Activated naive CD4-positive, alpha-beta T cell treated with anti-CD3 and anti-CD28 coated beads for 36 hours (primary cell): Measurements from ENCODE around the gene NRM. TPM values are rescaled to one million over a fixed set of nuclear protein-coding genes. Genes with fewer than 3 reads are reported as not detected.
A peak's percentile ranks its signal among the peaks of the same experiment; 100 is the strongest.

Source experiments
- CTCF ChIA-PET: fragments of 350-600 bp; sonication (Branson Sonifier 250); formaldehyde crosslinking; loops from one replicate; lab custom pipeline; 2021; ENCODE audit warnings: antibody characterized with exemption; lab: Charles Lee
- DNase-seq: peaks from one replicate; pipeline ENCODE4 v3.0.0-alpha.2; 2020
- H3K27ac Mint-ChIP-seq: one replicate; pipeline ENCODE4 v1.8.0; 2021; ENCODE audit warnings: mild to moderate bottlenecking, mixed read lengths
- H3K27me3 Mint-ChIP-seq: one replicate; pipeline ENCODE4 v1.8.0; 2021; ENCODE audit warnings: low read depth, mixed read lengths
- H3K36me3 Mint-ChIP-seq: one replicate; pipeline ENCODE4 v1.8.0; 2021; ENCODE audit warnings: low read depth, mixed read lengths
- H3K4me1 Mint-ChIP-seq: one replicate; pipeline ENCODE4 v1.8.0; 2021; ENCODE audit warnings: low read depth, mixed read lengths
- H3K4me3 Mint-ChIP-seq: one replicate; pipeline ENCODE4 v1.8.0; 2021; ENCODE audit warnings: mild to moderate bottlenecking, moderate library complexity, mixed read lengths
- H3K9me3 Mint-ChIP-seq: one replicate; pipeline ENCODE4 v1.8.0; 2021; ENCODE audit warnings: mixed read lengths
- intact Hi-C: fragments of 100-400 bp; cut with micrococcal nuclease; formaldehyde crosslinking; loops from one replicate; pipeline ENCODE4 v1.15.1; 2023
- total RNA-seq, 2 experiments: library from RNA; stranded (reverse); gene quantifications; one replicate each; pipeline ENCODE4 v1.2.3, GENCODE V29; 2021

NRM gene
- total RNA-seq, 2 experiments from 2014 or later: 31.0 to 32.0 TPM

DNA sequence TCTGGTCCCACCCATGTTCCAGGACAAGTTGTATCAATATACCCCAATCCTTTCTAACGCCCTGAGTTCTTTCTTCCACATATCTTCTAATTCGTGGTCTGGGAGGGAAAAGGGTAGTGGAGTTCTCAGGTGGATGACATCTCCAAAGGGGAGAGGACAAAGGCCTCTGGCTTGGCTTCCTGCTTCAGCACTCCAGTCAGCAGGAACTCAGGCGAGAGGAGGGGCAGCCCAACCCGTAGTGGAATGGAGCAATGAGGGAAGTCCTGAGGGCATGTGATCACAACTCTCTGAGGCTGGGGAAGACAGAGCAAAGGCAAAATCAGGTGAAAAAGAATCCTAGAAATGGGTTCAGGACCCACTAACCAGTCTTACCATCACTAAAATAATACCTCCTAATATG is 9.6 kb upstream of the NRM start:
- H3K9me3 Mint-ChIP-seq: no peaks in the 10 kb centered on the region
- H3K4me1 Mint-ChIP-seq: peaks cover 4% of the 10 kb centered on the region
- DNase-seq: no peak
- intact Hi-C loops: no loop called here
- no peak overlapping the region for H3K27ac Mint-ChIP-seq
- H3K4me3 Mint-ChIP-seq: no peak overlapping the region
- CTCF ChIA-PET: interaction anchor here (0.7 kb wide), 1 partner anchor 322 kb away, joined by 4 read pairs; no protein-coding TSS in a partner anchor
- no peaks in the 10 kb centered on the region for H3K27me3 Mint-ChIP-seq
- peaks cover 34% of the 10 kb centered on the region for H3K36me3 Mint-ChIP-seq

DNA sequence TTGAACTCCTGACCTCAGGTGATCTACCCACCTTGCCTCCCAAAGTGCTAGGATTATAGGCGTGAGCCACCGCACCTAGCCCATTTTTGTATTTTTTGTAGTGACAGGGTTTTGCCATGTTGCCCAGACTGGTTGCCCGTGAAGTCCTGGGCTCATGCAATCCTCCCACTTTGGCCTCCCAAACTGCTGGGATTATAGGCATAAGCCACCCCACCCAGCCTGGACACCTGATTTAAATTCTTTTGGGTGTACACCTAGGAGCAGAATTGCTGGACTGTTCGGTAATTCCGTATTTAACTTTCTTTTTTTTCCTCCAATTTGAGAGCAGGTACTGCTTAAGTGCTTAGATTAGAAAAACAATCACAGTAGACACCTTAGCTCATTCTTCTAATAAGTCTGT is 5.6 kb upstream of the NRM start:
- DNase-seq: no peak
- no peak overlapping the region for H3K27ac Mint-ChIP-seq
- H3K36me3 Mint-ChIP-seq: peaks cover 8% of the 10 kb centered on the region
- CTCF ChIA-PET: interaction anchor here (1.2 to 1.3 kb wide), 2 partner anchors 17 to 34 kb away, joined by 3 to 6 read pairs; no protein-coding TSS in a partner anchor
- intact Hi-C loops: no loop called here
- peaks cover 6% of the 10 kb centered on the region for H3K4me1 Mint-ChIP-seq
- no peaks in the 10 kb centered on the region for H3K27me3 Mint-ChIP-seq
- no peak overlapping the region for H3K4me3 Mint-ChIP-seq
- no peaks in the 10 kb centered on the region for H3K9me3 Mint-ChIP-seq

DNA sequence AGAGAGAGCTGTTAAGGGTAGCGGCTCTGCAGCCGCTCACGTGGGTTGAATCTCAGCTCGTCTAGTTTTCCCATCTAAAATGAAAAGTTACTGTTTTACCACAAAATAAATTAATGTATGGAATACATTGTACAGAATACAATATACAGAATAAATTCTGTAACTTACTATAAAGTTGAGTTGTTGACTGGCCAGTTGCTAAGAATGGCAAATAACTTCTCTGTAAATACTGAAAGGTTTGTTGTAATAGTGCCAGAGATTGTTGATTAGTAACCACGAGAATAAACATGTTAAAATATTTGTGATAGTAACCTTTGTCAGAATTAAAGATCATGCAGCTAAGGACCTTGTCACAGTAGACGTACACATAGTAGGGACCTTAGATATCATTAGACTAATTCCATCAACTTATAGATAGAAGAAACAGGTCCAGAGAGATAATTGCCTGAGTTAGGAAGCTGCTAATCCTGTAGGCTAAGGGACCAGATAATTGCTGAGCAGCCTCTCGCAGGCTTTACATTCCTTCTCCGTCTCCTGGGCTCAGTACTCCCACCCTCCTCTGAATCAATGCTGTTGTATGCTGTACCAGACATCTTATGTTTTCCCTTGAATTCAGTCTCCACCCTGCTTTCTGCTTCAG is 544 bp upstream of the NRM start:
- Mint-ChIP-seq H3K4me1 (peaks cover 35% of the 10 kb centered on the region), H3K36me3 (peaks cover 9% of the 10 kb centered on the region), H3K9me3 (no peaks in the 10 kb centered on the region), H3K27me3 (no peaks in the 10 kb centered on the region), H3K4me3 (peak overlapping the region; percentile 99), H3K27ac (peak overlapping the region; percentile 76)
- CTCF ChIA-PET: interaction anchor here (0.6 to 2.1 kb wide), 5 partner anchors 11 to 37 kb away, joined by 3 to 12 read pairs (median 6); no protein-coding TSS in a partner anchor
- no peak for DNase-seq
- intact Hi-C loops: no loop called here

DNA sequence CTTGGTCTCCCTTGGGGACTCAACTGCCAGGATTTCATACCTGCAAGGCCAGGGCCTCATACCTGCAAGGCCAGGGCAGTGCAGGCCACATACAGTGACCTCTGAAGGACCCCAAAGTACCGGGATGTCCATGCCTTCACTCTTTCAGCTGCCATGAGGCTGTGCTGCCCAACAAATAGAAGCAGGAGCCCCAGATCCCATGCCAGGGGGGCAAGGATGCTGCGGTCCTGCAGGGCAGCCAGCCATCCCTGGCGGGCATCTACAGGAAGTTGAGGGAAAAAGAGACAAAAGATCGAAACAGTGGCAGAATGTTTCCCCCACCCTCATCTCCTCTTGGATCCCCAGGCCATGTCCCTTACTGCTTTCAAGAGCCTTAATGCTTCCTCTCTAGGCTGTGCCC is 799 bp downstream of the NRM start:
- no peaks in the 10 kb centered on the region for H3K27me3 Mint-ChIP-seq
- DNase-seq: no peak
- peaks cover 20% of the 10 kb centered on the region for H3K36me3 Mint-ChIP-seq
- peak overlapping the region; percentile 91 for H3K27ac Mint-ChIP-seq
- CTCF ChIA-PET: interaction anchor here (1.7 to 2.2 kb wide), 3 partner anchors 9 to 32 kb away, joined by 6 to 11 read pairs (median 8); no protein-coding TSS in a partner anchor
- intact Hi-C loops: loop anchor here (5.0 kb wide), 1 partner anchor 363 kb away; the partner anchor contains the start of gene TRIM39
- H3K4me3 Mint-ChIP-seq: peak overlapping the region; percentile 99
- H3K9me3 Mint-ChIP-seq: no peaks in the 10 kb centered on the region
- H3K4me1 Mint-ChIP-seq: peaks cover 35% of the 10 kb centered on the region

DNA sequence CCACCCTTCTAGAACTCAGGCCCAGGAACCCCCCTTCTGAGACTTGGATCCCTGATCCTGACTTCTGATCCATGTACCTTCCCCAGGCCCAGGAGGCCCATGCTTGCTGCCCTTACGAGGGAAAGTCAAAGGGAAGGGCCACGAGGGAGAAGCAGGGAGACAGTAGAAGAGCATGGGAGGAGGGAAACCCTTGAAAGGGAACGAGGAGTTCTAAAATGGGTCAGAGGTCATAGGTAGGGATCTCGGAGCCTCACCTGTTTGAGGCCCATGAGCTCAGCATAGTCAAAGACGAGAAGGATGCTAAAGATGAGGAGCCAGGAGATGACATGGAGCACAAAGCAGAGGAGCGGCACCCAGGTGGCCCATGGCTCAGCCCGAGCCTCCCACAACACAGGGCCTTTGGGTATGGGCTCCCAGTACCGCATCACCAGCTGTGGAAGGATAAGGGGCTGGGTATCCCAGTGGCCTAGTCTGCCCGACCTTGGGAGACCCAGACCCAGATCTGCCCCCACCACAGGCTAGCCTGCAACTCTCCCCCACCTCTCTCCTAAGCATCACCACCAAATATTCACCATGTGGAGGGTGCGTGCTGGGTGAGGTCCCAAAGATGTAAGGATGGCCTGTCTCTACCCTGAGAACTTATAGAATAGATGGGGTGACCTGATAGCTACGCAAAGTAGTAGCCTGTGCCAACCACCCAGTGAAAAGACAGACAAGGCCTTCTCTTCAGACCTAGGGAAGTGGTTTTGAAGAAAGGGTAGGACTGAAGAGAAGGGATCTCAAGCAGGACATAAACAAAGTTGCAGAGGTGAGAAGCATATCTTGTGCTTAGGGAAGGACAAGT is 1.5 kb downstream of the NRM start:
- H3K27ac Mint-ChIP-seq: no peak overlapping the region
- CTCF ChIA-PET: interaction anchor here (1.4 to 2.2 kb wide), 3 partner anchors 10 to 131 kb away, joined by 3 to 11 read pairs (median 8); no protein-coding TSS in a partner anchor
- H3K4me3 Mint-ChIP-seq: peak overlapping the region; percentile 99
- no peaks in the 10 kb centered on the region for H3K27me3 Mint-ChIP-seq
- H3K9me3 Mint-ChIP-seq: no peaks in the 10 kb centered on the region
- no peak for DNase-seq
- peaks cover 25% of the 10 kb centered on the region for H3K36me3 Mint-ChIP-seq
- intact Hi-C loops: loop anchor here (5.0 kb wide), 1 partner anchor 362 kb away; the partner anchor contains the start of gene TRIM39
- H3K4me1 Mint-ChIP-seq: peaks cover 35% of the 10 kb centered on the region

DNA sequence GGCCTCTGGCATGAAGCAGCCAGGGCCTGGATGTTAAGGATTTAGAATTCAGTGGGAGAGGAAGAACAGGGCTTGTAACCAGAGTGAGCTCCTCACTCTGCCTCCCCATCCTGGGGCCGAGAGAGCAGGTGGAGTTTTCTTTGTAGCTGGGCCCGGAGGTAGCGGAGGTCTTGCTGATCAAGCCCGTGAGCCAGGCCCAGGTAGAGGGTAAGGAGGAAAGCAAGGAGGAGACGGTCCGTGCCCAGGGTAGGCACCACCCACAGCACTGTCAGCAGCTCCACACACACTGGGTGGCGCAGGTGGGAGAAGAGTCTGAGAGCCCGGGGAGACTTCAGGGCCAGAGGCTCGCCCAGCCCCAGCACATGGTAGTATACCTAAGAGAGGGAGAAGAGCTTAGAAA is 2.2 kb downstream of the NRM start:
- H3K4me1 Mint-ChIP-seq: peaks cover 35% of the 10 kb centered on the region
- DNase-seq: no peak
- H3K36me3 Mint-ChIP-seq: peaks cover 31% of the 10 kb centered on the region
- H3K27ac Mint-ChIP-seq: peak overlapping the region; percentile 14
- CTCF ChIA-PET: interaction anchor here (1.3 to 2.2 kb wide), 4 partner anchors 9 to 132 kb away, joined by 3 to 11 read pairs (median 8); no protein-coding TSS in a partner anchor
- intact Hi-C loops: loop anchor here (5.0 kb wide), 1 partner anchor 361 kb away; the partner anchor contains the start of gene TRIM39
- H3K27me3 Mint-ChIP-seq: no peaks in the 10 kb centered on the region
- H3K9me3 Mint-ChIP-seq: no peaks in the 10 kb centered on the region
- H3K4me3 Mint-ChIP-seq: peak overlapping the region; percentile 96

DNA sequence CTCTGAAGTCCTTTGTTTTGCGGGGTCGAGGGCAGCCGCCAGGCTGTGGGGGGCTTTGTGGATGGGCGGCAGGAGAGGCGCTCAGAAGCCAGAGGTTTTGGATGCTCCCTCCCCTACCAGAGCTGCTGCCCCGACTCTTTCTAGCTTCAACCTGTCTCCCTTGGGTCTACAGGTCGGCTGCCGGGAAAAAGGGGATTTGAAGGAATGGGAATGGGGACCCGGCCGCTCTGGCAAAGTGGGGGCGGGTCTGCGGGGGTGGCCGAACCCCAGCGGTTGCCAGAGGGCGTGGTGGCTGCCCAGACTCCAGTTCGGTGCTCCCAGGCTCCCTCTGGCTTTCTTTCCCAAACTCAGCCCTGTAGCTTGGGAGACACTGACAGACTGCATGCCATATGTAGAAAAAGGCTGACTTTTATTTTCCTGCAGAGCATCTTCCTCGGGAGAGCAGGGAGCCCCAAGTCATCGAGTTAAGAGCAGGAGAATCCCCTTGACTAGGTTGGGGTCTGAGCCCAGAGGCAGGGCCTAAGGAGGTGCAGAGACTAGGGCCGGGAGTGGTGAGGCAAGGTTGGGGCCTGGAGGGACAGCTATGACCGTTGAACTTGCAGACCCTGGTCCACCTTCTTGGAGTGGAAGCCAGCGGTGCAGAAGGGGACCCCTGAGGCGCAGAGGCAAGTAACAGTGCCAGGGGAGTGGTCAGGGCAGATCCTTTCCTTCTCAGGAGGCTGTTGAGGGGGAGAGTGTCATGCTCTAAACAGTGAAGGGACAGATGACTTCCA is 2.9 kb downstream of the NRM start:
- peak overlapping the region; percentile 96 for H3K4me3 Mint-ChIP-seq
- intact Hi-C loops: loop anchor here (5.0 kb wide), 1 partner anchor 361 kb away; the partner anchor contains the start of gene TRIM39
- no peak for DNase-seq
- CTCF ChIA-PET: interaction anchor here (0.9 to 2.2 kb wide), 6 partner anchors 9 to 133 kb away, joined by 3 to 11 read pairs (median 6); no protein-coding TSS in a partner anchor
- no peaks in the 10 kb centered on the region for H3K27me3 Mint-ChIP-seq
- peaks cover 35% of the 10 kb centered on the region for H3K4me1 Mint-ChIP-seq
- peak overlapping the region; percentile 100 for H3K27ac Mint-ChIP-seq
- H3K36me3 Mint-ChIP-seq: peaks cover 39% of the 10 kb centered on the region
- no peaks in the 10 kb centered on the region for H3K9me3 Mint-ChIP-seq

DNA sequence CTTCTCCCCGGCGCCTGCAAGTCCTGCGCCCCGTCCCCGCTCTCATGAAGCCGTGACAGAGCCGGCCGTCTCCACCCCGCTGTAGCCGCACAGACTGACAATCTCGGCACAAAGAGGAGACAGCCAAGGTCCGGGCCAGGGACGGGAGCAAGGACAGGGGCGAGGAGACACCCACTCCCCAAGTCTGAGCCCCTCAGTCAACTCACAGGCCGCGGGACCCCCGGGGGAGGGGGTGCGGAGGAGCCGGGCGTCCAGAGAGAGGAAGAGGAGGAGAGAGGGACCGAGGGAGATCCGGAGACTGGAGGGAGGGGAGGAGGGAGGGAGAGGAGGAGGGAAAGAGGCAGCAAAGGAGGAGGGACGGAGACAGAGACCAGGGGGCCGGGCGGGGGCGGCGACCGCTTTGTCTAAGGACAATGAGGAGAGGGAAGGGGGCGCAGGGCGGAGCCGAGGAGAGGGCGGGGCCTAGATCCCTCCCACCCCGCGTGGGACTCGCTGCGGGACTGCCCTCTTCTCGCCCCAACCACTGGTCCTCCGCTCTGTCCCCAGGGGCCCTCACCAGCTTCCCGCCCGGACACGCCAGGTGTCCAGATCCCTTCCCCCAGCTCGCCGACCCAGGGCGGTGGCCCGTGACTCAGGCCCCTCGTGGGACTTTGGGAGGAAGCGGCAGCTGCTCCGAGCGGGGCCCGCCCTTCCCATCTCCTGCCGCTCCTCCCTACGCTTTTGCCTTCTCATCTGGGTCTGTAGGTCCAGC is 3.7 kb downstream of the NRM start:
- H3K36me3 Mint-ChIP-seq: peaks cover 45% of the 10 kb centered on the region
- peak overlapping the region; percentile 100 for H3K27ac Mint-ChIP-seq
- H3K4me3 Mint-ChIP-seq: peak overlapping the region; percentile 96
- no peaks in the 10 kb centered on the region for H3K9me3 Mint-ChIP-seq
- CTCF ChIA-PET: interaction anchor here (0.9 to 1.3 kb wide), 4 partner anchors 8 to 44 kb away, joined by 4 to 7 read pairs (median 6); no protein-coding TSS in a partner anchor
- H3K4me1 Mint-ChIP-seq: peaks cover 36% of the 10 kb centered on the region
- no peaks in the 10 kb centered on the region for H3K27me3 Mint-ChIP-seq
- intact Hi-C loops: loop anchor here (1.0 to 5.0 kb wide), 2 partner anchors 72 to 360 kb away; partner anchors contain the start of gene TRIM39
- DNase-seq: peak; percentile 77

DNA sequence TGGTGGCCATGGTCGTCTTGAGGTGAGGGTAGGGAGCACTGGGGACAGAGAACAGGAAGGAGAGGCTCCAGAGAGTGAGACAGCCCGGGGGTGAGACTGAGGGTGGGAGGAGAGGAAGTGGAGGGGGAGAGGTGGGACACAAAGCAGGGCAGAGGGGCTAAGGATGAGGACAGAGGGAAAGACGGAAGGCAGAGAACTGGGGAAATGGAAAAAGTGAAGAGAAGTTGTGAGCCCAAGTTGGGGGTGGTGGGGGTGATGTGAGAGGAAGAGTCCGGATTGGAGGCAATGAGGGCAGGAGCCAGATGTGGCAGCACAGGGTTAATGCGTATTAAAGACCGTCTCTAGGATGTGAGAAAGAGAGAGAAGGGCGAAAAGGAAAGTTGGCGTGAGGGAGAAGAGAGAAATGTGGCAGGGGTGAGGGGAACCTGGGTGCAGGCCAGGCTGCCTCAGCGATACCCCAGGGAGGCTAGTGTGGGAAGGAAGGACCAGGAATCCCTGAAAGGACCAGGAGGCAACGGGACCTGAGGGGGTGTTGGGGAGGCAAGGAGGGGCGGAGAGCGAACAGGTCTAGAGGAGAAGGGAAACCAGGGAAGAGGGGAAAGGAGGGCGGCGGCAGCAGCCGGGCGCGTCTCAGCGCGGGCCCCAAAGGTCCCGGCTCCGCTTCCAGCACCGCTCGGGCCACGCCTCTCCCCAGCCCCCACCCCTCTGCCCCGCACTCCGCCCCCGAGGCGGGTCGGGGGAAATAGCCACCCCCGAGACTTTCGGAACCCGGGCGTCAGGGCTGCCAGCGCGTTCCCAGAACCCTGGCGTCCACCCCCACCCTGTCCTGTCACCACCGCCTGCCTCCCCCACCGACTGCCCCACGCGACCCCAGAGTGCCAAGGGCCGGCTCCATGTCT is 4.5 kb downstream of the NRM start, which contains the start of gene PPP1R18:
PPP1R18 (minus strand) TSS at position 637 of the 899 bp plus-strand sequence; CDS start at position 10, 627 bp downstream.
- no peaks in the 10 kb centered on the region for H3K27me3 Mint-ChIP-seq
- intact Hi-C loops: loop anchor here (1.0 to 5.0 kb wide), 2 partner anchors 71 to 359 kb away; partner anchors contain the start of gene TRIM39
- DNase-seq: peak; percentile 90
- H3K36me3 Mint-ChIP-seq: peaks cover 53% of the 10 kb centered on the region
- peak within 1 kb of the TSS; percentile 96 for H3K4me3 Mint-ChIP-seq
- CTCF ChIA-PET: interaction anchor here (1.1 to 1.8 kb wide), 3 partner anchors 37 to 142 kb away, joined by 3 to 7 read pairs (median 5); no protein-coding TSS in a partner anchor
- H3K27ac Mint-ChIP-seq: peak within 1 kb of the TSS; percentile 100
- H3K9me3 Mint-ChIP-seq: no peaks in the 10 kb centered on the region
- H3K4me1 Mint-ChIP-seq: peaks cover 34% of the 10 kb centered on the region
